HEK293 (cell line): ENCODE results near the gene RNU11.
A peak's percentile ranks its signal among the peaks of the same experiment; 100 is the strongest.

Source experiments
- BCL11A ChIP-seq: fragments of 450-650 bp; formaldehyde crosslinking; IDR thresholded peaks from 2 replicates; pipeline ENCODE4 v1.5.1; 2016; ENCODE audit warnings: low read depth, missing biosample characterization, missing genetic modification characterization
- EGR2 ChIP-seq: fragments of 450-650 bp; formaldehyde crosslinking; IDR thresholded peaks from 2 replicates; pipeline ENCODE4 v1.5.1; 2016; ENCODE audit warnings: low read depth, missing biosample characterization, missing genetic modification characterization
- ELK4 ChIP-seq: IDR thresholded peaks from 2 replicates; pipeline ENCODE4 v1.6.1; 2011; ENCODE audit warnings: mild to moderate bottlenecking, low read depth, low read length, borderline replicate concordance
- GLI4 ChIP-seq: fragments of 450-650 bp; formaldehyde crosslinking; IDR thresholded peaks from 2 replicates; pipeline ENCODE4 v1.5.1; 2016; ENCODE audit warnings: missing biosample characterization, missing genetic modification characterization
- GLIS2 ChIP-seq: fragments of 450-650 bp; formaldehyde crosslinking; IDR thresholded peaks from 2 replicates; pipeline ENCODE4 v1.5.1; 2016; ENCODE audit warnings: missing biosample characterization, missing genetic modification characterization
- KLF1 ChIP-seq: fragments of 450-650 bp; formaldehyde crosslinking; IDR thresholded peaks from 2 replicates; pipeline ENCODE4 v1.5.1; 2016; ENCODE audit warnings: missing biosample characterization, missing genetic modification characterization
- SALL2 ChIP-seq: fragments of 450-650 bp; formaldehyde crosslinking; IDR thresholded peaks from 2 replicates; pipeline ENCODE4 v1.5.0; 2017; ENCODE audit warnings: missing biosample characterization, mild to moderate bottlenecking, missing genetic modification characterization, borderline replicate concordance
- SP7 ChIP-seq: fragments of 450-650 bp; formaldehyde crosslinking; IDR thresholded peaks from 2 replicates; pipeline ENCODE4 v1.5.1; 2016; ENCODE audit warnings: missing biosample characterization, missing genetic modification characterization
- ZBTB17 ChIP-seq: fragments of 450-650 bp; formaldehyde crosslinking; IDR thresholded peaks from 2 replicates; pipeline ENCODE4 v1.5.1; 2016; ENCODE audit warnings: missing biosample characterization, missing genetic modification characterization
- ZNF133 ChIP-seq: fragments of 450-650 bp; formaldehyde crosslinking; IDR thresholded peaks from 2 replicates; pipeline ENCODE4 v1.5.1; 2016; ENCODE audit warnings: missing biosample characterization, missing genetic modification characterization
- ZNF155 ChIP-seq: fragments of 450-650 bp; formaldehyde crosslinking; IDR thresholded peaks from 2 replicates; pipeline ENCODE4 v1.5.1; 2016; ENCODE audit warnings: missing biosample characterization, missing genetic modification characterization
- ZNF223 ChIP-seq: fragments of 450-650 bp; formaldehyde crosslinking; IDR thresholded peaks from 2 replicates; pipeline ENCODE4 v1.5.1; 2016; ENCODE audit warnings: missing biosample characterization, missing genetic modification characterization
- ZNF23 ChIP-seq: fragments of 450-650 bp; formaldehyde crosslinking; IDR thresholded peaks from 2 replicates; pipeline ENCODE4 v1.5.1; 2016; ENCODE audit warnings: missing biosample characterization, missing genetic modification characterization, borderline replicate concordance
- ZNF335 ChIP-seq: fragments of 450-650 bp; formaldehyde crosslinking; conservative IDR thresholded peaks from 2 replicates; pipeline ENCODE4 v1.5.1; 2016; ENCODE audit warnings: missing biosample characterization, missing genetic modification characterization
- ZNF37A ChIP-seq: fragments of 450-650 bp; IDR thresholded peaks from 2 replicates; pipeline ENCODE4 v1.5.1; 2018; ENCODE audit warnings: missing biosample characterization, missing genetic modification characterization
- ZNF398 ChIP-seq: fragments of 450-650 bp; formaldehyde crosslinking; IDR thresholded peaks from 2 replicates; pipeline ENCODE4 v1.5.1; 2017; ENCODE audit warnings: missing biosample characterization, missing genetic modification characterization
- ZNF580 ChIP-seq: fragments of 450-650 bp; formaldehyde crosslinking; IDR thresholded peaks from 2 replicates; pipeline ENCODE4 v1.5.1; 2016; ENCODE audit warnings: missing biosample characterization, missing genetic modification characterization
- ZNF600 ChIP-seq: fragments of 450-650 bp; formaldehyde crosslinking; IDR thresholded peaks from 2 replicates; pipeline ENCODE4 v1.5.1; 2016; ENCODE audit warnings: missing biosample characterization, missing genetic modification characterization
- ZNF624 ChIP-seq: fragments of 450-650 bp; formaldehyde crosslinking; IDR thresholded peaks from 2 replicates; pipeline ENCODE4 v1.5.1; 2017; ENCODE audit warnings: missing biosample characterization, missing genetic modification characterization
- ZNF654 ChIP-seq: fragments of 450-650 bp; formaldehyde crosslinking; IDR thresholded peaks from 2 replicates; pipeline ENCODE4 v1.5.1; 2016; ENCODE audit warnings: low read depth, missing biosample characterization, missing genetic modification characterization
- ZNF76 ChIP-seq: fragments of 450-650 bp; formaldehyde crosslinking; IDR thresholded peaks from 2 replicates; pipeline ENCODE4; 2016; ENCODE audit warnings: low read depth, missing biosample characterization, missing genetic modification characterization, borderline replicate concordance
- ZNF777 ChIP-seq: fragments of 450-650 bp; formaldehyde crosslinking; IDR thresholded peaks from 2 replicates; pipeline ENCODE4 v1.5.1; 2017; ENCODE audit warnings: missing biosample characterization, missing genetic modification characterization, borderline replicate concordance
- ZNF792 ChIP-seq: fragments of 450-650 bp; formaldehyde crosslinking; IDR thresholded peaks from 2 replicates; pipeline ENCODE4 v1.5.1; 2016; ENCODE audit warnings: missing biosample characterization, missing genetic modification characterization
- ZNF830 ChIP-seq: fragments of 450-650 bp; IDR thresholded peaks from 2 replicates; pipeline ENCODE4 v1.5.0; 2018; ENCODE audit warnings: missing biosample characterization, missing genetic modification characterization, low read depth, mild to moderate bottlenecking, moderate library complexity
- ZNF843 ChIP-seq: fragments of 450-650 bp; formaldehyde crosslinking; IDR thresholded peaks from 2 replicates; pipeline ENCODE4 v1.5.1; 2016; ENCODE audit warnings: missing biosample characterization, missing genetic modification characterization
- ZSCAN16 ChIP-seq: fragments of 450-650 bp; formaldehyde crosslinking; IDR thresholded peaks from 2 replicates; pipeline ENCODE4 v1.5.1; 2016; ENCODE audit warnings: missing biosample characterization, missing genetic modification characterization
- ZSCAN23 ChIP-seq: fragments of 450-650 bp; formaldehyde crosslinking; IDR thresholded peaks from 2 replicates; pipeline ENCODE4 v1.5.1; 2016; ENCODE audit warnings: missing biosample characterization, missing genetic modification characterization
- TF ChIP-seq, protein P1 (sequence below): fragments of 450-650 bp; IDR thresholded peaks from 2 replicates; pipeline ENCODE4 v1.5.1; 2018; ENCODE audit warnings: missing biosample characterization, missing genetic modification characterization
- TF ChIP-seq, protein P2 (sequence below): fragments of 450-650 bp; formaldehyde crosslinking; IDR thresholded peaks from 2 replicates; pipeline ENCODE4 v1.5.1; 2016; ENCODE audit warnings: missing biosample characterization, missing genetic modification characterization
- TF ChIP-seq, protein P3 (sequence below): fragments of 450-650 bp; formaldehyde crosslinking; IDR thresholded peaks from 2 replicates; pipeline ENCODE4 v1.5.1; 2016; ENCODE audit warnings: missing biosample characterization, missing genetic modification characterization

Gene RNU11

GRCh38 chr1:28668191-28668955, 20.0 kb downstream of the RNU11 start, which contains the start of gene GMEB1 (continued):
- no peak for TF ChIP-seq SALL2
- no peak for TF ChIP-seq EGR2
- TF ChIP-seq, protein P1, sequence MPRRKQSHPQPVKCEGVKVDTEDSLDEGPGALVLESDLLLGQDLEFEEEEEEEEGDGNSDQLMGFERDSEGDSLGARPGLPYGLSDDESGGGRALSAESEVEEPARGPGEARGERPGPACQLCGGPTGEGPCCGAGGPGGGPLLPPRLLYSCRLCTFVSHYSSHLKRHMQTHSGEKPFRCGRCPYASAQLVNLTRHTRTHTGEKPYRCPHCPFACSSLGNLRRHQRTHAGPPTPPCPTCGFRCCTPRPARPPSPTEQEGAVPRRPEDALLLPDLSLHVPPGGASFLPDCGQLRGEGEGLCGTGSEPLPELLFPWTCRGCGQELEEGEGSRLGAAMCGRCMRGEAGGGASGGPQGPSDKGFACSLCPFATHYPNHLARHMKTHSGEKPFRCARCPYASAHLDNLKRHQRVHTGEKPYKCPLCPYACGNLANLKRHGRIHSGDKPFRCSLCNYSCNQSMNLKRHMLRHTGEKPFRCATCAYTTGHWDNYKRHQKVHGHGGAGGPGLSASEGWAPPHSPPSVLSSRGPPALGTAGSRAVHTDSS (tag by site-specific recombination): no peak
- TF ChIP-seq ZNF654 (tag by site-specific recombination): no peak
- no peak for TF ChIP-seq ZNF830 (tag by site-specific recombination)
- no peak for TF ChIP-seq BCL11A (tag by site-specific recombination)
- TF ChIP-seq ZNF155: no peak
- TF ChIP-seq, protein P2, sequence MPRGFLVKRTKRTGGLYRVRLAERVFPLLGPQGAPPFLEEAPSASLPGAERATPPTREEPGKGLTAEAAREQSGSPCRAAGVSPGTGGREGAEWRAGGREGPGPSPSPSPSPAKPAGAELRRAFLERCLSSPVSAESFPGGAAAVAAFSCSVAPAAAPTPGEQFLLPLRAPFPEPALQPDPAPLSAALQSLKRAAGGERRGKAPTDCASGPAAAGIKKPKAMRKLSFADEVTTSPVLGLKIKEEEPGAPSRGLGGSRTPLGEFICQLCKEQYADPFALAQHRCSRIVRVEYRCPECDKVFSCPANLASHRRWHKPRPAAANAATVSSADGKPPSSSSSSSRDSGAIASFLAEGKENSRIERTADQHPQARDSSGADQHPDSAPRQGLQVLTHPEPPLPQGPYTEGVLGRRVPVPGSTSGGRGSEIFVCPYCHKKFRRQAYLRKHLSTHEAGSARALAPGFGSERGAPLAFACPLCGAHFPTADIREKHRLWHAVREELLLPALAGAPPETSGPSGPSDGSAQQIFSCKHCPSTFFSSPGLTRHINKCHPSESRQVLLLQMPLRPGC (tag by site-specific recombination): no peak
- no peak for TF ChIP-seq ZNF223
- TF ChIP-seq ZNF398 (tag by site-specific recombination): no peak
- no peak for TF ChIP-seq ZNF777 (tag by site-specific recombination)
- no peak for TF ChIP-seq ZNF792 (tag by site-specific recombination)
- no peak for TF ChIP-seq ZNF624 (tag by site-specific recombination)
- TF ChIP-seq ZNF76: no peak
- peak; percentile 24; the same call in 1 of the 2 replicates for TF ChIP-seq SP7 (tag by site-specific recombination)
- peak; percentile 30; the same call in 1 of the 2 replicates for TF ChIP-seq ZNF600
- TF ChIP-seq ZNF335 (tag by site-specific recombination): peak; percentile 77
- TF ChIP-seq ZSCAN23 (tag by site-specific recombination): no peak
- no peak for TF ChIP-seq ZNF37A (tag by site-specific recombination)
- TF ChIP-seq GLI4 (tag by site-specific recombination): no peak
- no peak for TF ChIP-seq ZNF843 (tag by site-specific recombination)
- TF ChIP-seq ZNF133 (tag by site-specific recombination): no peak
- TF ChIP-seq, protein P3, sequence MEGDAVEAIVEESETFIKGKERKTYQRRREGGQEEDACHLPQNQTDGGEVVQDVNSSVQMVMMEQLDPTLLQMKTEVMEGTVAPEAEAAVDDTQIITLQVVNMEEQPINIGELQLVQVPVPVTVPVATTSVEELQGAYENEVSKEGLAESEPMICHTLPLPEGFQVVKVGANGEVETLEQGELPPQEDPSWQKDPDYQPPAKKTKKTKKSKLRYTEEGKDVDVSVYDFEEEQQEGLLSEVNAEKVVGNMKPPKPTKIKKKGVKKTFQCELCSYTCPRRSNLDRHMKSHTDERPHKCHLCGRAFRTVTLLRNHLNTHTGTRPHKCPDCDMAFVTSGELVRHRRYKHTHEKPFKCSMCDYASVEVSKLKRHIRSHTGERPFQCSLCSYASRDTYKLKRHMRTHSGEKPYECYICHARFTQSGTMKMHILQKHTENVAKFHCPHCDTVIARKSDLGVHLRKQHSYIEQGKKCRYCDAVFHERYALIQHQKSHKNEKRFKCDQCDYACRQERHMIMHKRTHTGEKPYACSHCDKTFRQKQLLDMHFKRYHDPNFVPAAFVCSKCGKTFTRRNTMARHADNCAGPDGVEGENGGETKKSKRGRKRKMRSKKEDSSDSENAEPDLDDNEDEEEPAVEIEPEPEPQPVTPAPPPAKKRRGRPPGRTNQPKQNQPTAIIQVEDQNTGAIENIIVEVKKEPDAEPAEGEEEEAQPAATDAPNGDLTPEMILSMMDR (tag by site-specific recombination): no peak
- peak; percentile 79 for TF ChIP-seq ZBTB17 (tag by site-specific recombination)
- no peak for TF ChIP-seq KLF1 (tag by site-specific recombination)
- no peak for TF ChIP-seq GLIS2 (tag by site-specific recombination)
- TF ChIP-seq ZSCAN16: no peak
- TF ChIP-seq ZNF23 (tag by site-specific recombination): no peak
- no peak for TF ChIP-seq ZNF580 (tag by site-specific recombination)
- no peak for TF ChIP-seq ELK4
